AG09319 (cell line): ENCODE data around the gene SMC3.

Source experiments
- DNase-seq: peaks from one replicate; pipeline ENCODE4 v3.0.0-alpha.2; 2010; ENCODE audit warnings: low read depth; ENCODE audit errors: extremely low read depth
- CTCF ChIP-seq: IDR thresholded peaks from 2 replicates; pipeline ENCODE4 v1.5.1; 2011; ENCODE audit warnings: low read depth, mild to moderate bottlenecking, inconsistent platforms, low read length, moderate library complexity

The SMC3 gene

GRCh38 chr10:110644598-110645462 lies 77.3 kb downstream of the SMC3 start:
- no peak for TF ChIP-seq CTCF
- DNase-seq: no peak

GRCh38 chr10:110646417-110647135 lies 79.1 kb downstream of the SMC3 start:
- no peak for TF ChIP-seq CTCF
- no peak for DNase-seq

- TF ChIP-seq CTCF: no peak
- DNase-seq: no peak
These were observed 79.6 kb downstream of the SMC3 start for GRCh38 chr10:110647136-110647430.

GRCh38 chr10:110648692-110649346 lies 81.3 kb downstream of the SMC3 start:
- no peak for TF ChIP-seq CTCF
- no peak for DNase-seq

GRCh38 chr10:110649347-110650264 lies 82.1 kb downstream of the SMC3 start:
- no peak for TF ChIP-seq CTCF
- no peak for DNase-seq

- DNase-seq: no peak
- TF ChIP-seq CTCF: no peak
These were observed 82.8 kb downstream of the SMC3 start for GRCh38 chr10:110650265-110650668.
